SJSA1 (cell line): ENCODE data around the gene ANKRD36. TPM values are rescaled to one million over a fixed set of nuclear protein-coding genes. Genes with fewer than 3 reads are reported as not detected.
"Not testable (repeated sequence)": the region's sequence is repeated elsewhere in the genome, so short reads cannot be mapped to it uniquely, and the experiment has no call there.

ENCODE experiments used
- DNase-seq, 2 experiments: peaks; one replicate each; pipeline ENCODE4 v3.0.0-alpha.2; 2015 to 2020; ENCODE audit warnings: low spot score in 2 of 2, low read depth in 1 of 2
- H3K27ac ChIP-seq: fragments of 250-450 bp; sonication (Bioruptor Pico); 2 replicates; pipeline ENCODE4 v1.5.1; 2020; ENCODE audit warnings: mild to moderate bottlenecking, moderate library complexity
- H3K27me3 ChIP-seq: fragments of 250-450 bp; sonication (Bioruptor Pico); replicated peaks from 2 replicates; pipeline ENCODE4 v1.5.1; 2020; ENCODE audit warnings: mild to moderate bottlenecking, moderate library complexity
- H3K36me3 ChIP-seq: fragments of 250-450 bp; sonication (Bioruptor Pico); 2 replicates; pipeline ENCODE4 v1.5.1; 2020; ENCODE audit warnings: mild to moderate bottlenecking
- H3K4me1 ChIP-seq: fragments of 250-450 bp; sonication (Bioruptor Pico); replicated peaks from 2 replicates; pipeline ENCODE4 v1.6.1; 2021; ENCODE audit warnings: mild to moderate bottlenecking
- H3K4me3 ChIP-seq: fragments of 250-450 bp; sonication (Bioruptor Pico); 2 replicates; pipeline ENCODE4 v1.5.1; 2020; ENCODE audit warnings: mild to moderate bottlenecking
- H3K9me3 ChIP-seq: fragments of 250-450 bp; sonication (Bioruptor Pico); replicated peaks from 2 replicates; pipeline ENCODE4 v1.5.1; 2020; ENCODE audit warnings: mild to moderate bottlenecking
- total RNA-seq: library from RNA; depleted of rRNA; stranded (reverse); fragments of >200 nt; shearing (Covaris generic); gene quantifications from 2 replicates; pipeline ENCODE4 v1.2.3, GENCODE V29; 2014; rRNA removed

The ANKRD36 gene
- total RNA-seq, 1 experiment from 2014 or later, result 16.7 TPM

DNA sequence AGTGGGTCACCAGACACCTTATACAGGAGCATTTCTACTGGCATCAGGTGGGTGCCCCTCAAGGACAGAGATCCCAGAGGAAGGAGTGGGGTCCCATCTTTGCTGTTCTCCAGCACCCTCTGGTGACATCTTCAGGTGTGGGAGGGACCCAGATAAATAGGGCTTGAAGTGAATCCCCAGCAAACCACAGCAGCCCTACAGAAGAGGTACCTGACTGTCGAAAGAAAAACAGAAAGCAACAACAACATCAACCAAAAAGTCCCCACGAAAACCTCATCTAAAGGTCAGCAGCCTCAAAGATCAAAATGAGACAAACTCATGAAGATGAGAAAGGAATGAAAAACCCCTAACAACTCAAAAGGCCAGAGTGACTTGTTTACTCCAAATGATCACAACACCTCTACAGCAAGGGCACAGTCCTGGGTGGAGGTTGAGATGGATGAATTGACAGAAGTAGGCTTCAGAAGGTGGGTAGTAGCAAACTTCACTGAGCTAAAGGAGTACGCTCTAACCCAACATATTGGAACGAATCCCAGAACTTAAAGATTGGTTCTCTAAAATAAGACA lies 163.4 kb downstream of the ANKRD36 start:
- H3K27me3 ChIP-seq, H3K4me1 ChIP-seq, H3K4me3 ChIP-seq, H3K9me3 ChIP-seq, DNase-seq, H3K36me3 ChIP-seq, H3K27ac ChIP-seq: not testable (repeated sequence)

DNA sequence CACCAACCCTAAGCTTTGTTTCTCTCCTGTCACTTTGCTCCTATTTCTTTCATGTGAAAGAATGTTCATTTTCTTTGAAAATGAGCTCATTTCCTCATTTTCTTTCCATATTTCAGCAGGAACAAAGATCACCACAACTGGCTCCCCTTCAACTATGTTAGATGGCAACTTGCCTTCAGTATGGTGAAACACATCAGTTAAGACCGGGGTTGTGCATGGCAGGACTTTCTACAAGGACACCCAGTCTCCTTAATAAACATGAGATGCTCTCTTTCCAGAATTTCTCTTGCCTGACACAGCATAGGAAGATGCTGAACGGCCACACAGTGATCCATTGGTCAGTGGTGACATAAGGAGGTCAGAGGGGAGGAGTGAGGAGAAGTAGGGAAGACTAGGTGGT lies 172.2 kb downstream of the ANKRD36 start:
- H3K36me3 ChIP-seq, H3K27me3 ChIP-seq, DNase-seq, H3K27ac ChIP-seq, H3K9me3 ChIP-seq, H3K4me3 ChIP-seq, H3K4me1 ChIP-seq: not testable (repeated sequence)

DNA sequence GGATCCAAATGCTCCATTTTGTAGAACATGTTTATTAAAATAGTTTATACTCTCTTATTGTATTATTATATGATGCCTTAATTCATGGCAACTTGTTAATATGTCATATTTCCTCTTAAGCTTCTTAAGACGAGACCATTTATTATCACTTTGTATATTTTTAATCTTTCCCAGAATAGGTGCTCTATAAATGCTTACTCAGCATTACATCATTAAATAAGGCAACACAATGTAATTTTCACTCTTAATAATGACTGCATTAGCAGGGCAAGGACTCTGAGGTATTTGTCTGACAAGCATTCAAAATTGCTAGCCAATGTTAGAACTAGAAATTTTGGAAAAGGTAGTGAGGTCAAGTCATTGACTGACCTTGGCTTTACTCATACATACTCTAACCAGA lies 180.7 kb downstream of the ANKRD36 start:
- H3K27me3 ChIP-seq, H3K4me3 ChIP-seq, H3K36me3 ChIP-seq, H3K4me1 ChIP-seq, H3K27ac ChIP-seq, H3K9me3 ChIP-seq, DNase-seq: not testable (repeated sequence)

Other genes with a start within 250 kb of the ANKRD36 start
- gene SEMA4C, start 243.1 kb upstream of the ANKRD36 start, total RNA-seq, result 23.0 and 23.4 TPM in 2 replicates
- not detected in 2 replicates for gene FAM178B, start 126.6 kb upstream of the ANKRD36 start, total RNA-seq
- gene FAHD2B, start 18.3 kb upstream of the ANKRD36 start, total RNA-seq, result 6.8 and 10.7 TPM in 2 replicates